ENCODE measurements around the gene YIPF3.
"Not testable (repeated sequence)": the region's sequence is repeated elsewhere in the genome, so short reads cannot be mapped to it uniquely, and the experiment has no call there.

Gene YIPF3

GRCh38 chr6:43509142-43509983, 7.4 kb downstream of the YIPF3 start:
- no peak for DNase-seq

- DNase-seq: no peak
These were observed 8.1 kb downstream of the YIPF3 start for GRCh38 chr6:43508481-43509141.

DNA sequence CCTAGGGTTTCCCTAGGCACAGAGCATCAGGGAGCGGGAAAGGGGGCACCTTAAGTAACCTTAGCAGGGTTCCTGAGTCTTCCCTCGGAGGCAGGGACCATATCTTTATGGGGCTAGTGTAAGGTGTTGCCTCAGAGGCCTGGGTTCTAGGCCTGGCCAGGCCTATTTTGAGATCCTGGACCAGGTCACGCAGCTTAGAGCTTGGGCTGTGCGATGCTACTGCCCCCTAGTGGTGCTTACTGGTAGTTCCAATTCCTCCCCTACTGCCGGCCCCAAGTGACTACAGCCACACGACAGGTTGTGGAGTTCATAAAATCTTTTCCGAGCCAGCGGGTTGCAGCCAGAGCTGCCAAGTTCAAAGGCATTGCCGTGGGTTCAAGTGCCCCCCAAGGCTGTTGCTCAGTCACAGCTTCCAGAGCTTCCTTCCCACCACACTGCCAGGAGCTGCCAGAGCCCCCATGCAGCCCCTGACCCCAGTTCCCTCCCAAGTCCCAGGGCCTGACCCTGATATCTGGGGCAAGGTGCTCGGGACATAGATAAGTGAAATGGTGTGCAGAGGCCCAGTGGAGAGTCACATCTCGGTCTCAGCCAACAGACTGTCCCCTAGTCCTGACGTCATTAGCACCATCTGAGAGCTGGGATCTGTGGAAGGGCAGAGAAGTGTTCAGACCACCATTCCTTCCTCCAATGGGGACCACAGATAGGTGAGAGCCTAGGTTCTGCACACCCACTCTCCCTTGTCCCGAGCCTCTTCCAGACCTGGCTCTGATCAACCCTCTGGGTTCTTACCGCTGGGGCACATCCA, 9.9 kb downstream of the YIPF3 start:
- peak; percentile 70 for DNase-seq

DNA sequence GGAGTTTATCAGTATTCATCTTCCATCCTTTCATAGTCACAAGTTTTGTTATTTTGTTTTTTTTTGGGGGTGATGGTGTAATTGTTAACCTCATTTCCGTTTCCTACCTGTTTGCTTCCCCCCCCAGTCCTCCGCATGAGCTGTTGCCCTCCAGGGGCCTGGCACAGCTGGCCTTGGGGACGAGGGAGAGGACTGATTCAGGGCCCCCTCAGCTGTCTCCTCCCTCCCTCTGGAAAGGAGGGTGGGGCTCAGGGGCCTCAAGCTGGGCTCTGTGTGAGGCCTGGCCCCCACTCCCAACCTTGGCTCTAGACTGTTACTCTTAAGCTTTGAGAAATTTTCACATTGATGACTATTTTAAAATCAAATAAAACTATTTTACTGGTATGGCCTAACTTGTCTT, 10.6 kb downstream of the YIPF3 start:
- no peak for DNase-seq

DNA sequence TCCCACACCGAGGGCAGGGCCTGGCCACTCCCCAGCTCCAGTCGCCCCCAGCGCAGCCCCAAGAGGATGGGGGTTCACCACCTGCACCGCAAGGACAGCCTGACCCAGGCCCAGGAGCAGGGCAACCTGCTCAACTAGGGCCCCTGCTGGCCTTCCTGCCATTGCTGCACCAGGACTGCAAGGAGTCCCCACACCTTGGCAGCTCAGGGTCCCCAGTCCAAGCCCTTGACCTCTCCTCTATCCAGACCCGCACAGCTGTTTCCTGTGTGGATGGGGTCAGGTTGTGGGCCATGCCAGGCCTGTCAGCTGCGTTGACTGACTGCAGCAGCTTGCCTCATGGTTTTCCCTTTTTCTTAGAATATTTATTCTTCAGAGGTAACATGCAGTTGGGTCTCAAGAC, 11.0 kb downstream of the YIPF3 start:
- no peak for DNase-seq

- no peak for DNase-seq
These were observed 11.8 kb downstream of the YIPF3 start for GRCh38 chr6:43504756-43505593.

- no peak for DNase-seq
These were observed 13.3 kb downstream of the YIPF3 start for GRCh38 chr6:43503443-43503842.

- no peak for DNase-seq
These were observed 14.1 kb downstream of the YIPF3 start for GRCh38 chr6:43502666-43503065.

DNA sequence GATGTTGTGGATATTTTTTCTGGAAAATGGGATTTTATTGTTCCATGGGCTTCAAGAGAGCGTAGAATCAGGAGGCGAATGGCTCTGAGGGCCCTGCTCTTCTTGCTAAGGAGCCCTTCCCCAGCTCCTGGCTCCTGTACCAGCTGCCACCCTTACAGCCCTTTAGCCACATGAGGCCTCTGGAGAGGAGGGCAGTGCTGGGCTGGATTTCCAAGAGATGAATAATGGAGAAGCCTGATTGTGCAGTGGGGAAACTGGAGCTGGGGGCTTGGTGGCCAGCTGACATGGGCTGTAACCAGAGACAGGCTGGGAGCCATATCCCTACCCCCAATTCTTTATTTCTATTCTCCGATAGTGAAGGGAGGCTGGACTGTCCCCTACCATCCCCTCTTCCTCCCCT, 15.8 kb downstream of the YIPF3 start:
- no peak for DNase-seq

DNA sequence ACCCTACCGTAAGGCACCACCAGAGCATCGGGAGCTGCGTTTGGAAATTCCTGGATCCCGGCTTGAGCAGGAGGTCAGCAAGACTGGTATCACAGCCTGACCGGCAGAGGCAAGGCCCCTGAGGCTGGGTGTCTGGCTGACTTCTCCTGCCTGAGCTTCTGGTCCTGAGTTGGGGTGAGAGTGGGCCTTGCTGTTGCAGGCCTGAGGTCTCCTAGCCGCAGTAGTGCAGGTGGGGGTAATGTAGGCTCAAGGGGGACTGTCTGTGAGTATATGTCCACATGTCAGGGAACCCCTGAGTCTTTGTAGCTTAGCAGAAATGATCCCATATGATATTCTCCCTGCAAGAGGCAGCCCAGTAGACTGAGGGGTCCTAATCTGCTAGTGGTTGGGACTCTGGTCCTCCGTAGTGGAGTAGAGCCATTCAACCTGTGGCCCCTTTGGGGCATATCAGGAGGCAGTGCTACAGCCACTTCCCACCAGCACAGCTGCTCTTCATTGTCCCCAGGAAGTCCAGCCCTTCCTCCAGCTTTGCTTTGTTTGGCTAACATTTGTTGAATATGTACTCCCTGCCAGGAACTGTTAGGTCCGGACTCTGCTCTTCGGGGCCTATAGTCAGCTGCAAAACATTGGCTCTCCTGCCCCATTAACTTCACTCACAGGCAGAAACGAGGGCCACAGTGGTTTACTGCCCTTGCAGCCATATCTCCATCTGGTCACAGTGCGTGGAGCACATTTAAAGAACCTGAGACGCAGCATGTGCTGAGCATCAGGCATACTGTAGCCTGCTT, 17.5 kb downstream of the YIPF3 start:
- no peak for DNase-seq

DNA sequence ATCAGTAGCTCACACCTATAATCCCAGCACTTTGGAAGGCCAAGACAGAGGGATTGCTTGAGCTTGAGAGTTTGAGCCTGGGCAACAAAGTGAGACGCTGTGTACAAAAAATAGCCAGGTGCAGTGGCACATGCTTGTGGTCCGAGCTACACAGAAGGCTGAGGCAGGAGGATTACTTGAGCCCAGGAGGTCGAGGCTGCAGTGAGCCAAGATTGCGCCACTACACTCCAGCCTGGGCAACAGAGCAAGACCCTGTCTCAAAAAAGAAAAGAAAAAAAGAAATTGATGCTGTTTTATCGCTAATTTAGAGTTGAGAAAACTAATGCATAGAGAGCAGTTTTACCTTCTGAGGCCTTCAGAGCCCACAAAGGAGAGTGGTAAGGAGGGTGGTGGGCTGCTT, 18.4 kb downstream of the YIPF3 start:
- not testable (repeated sequence) for DNase-seq

- no peak for DNase-seq
These were observed 19.0 kb downstream of the YIPF3 start for GRCh38 chr6:43497689-43498088.

DNA sequence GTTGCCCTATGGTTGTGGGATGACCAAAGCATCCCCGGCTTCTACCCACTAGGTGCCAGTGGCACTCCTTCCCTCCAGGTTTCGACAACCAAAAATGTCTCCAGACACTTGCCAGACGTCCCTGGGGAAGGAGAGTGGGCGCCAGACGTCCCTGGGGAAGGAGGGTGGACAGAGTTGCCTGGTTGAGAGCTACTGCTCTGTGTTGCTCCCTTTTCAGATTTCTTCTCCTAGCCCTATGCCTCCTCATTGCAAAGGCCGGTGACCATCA, 19.7 kb downstream of the YIPF3 start:
- DNase-seq: no peak

- DNase-seq: no peak
These were observed 20.2 kb downstream of the YIPF3 start for GRCh38 chr6:43496370-43497128.

GRCh38 chr6:43495409-43495941, 21.3 kb downstream of the YIPF3 start:
- no peak for DNase-seq

- no peak for DNase-seq
These were observed 22.0 kb downstream of the YIPF3 start for GRCh38 chr6:43494766-43495165.

DNA sequence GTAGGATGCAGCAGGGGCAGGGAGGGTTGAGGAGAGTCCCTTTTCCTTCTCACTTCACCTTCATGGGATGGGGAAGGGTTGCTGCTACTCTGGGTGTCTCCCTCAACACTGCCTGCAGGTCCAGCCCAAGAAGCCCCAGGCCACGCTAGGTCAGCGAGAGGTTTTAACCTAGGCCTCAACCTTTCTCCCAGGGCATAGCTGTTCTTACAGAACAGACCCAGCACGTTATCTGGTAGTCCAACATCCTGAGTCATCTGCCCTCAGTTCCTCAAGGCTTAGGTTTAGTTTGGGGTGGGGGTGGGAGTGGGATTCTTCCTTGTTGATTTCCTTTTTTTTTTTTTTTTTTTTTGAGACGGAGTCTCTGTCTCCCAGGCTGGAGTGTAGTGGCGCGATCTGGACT, 22.4 kb downstream of the YIPF3 start:
- DNase-seq: no peak

GRCh38 chr6:43493833-43494232, 22.9 kb downstream of the YIPF3 start:
- no peak for DNase-seq

- DNase-seq: no peak
These were observed 23.5 kb downstream of the YIPF3 start for GRCh38 chr6:43493230-43493629.

GRCh38 chr6:43492673-43493072, 24.1 kb downstream of the YIPF3 start:
- no peak for DNase-seq

Measured in stimulated activated CD4-positive, alpha-beta T cell treated with anti-CD3 and anti-CD28 coated beads, Interleukin-4, amount 100 ng/mL, for 1 hour (primary cell).